Kidney (tissue), 14 donors: ENCODE data around the gene RTRAF. TPM values are rescaled to one million over a fixed set of nuclear protein-coding genes. Genes with fewer than 3 reads are reported as not detected.

Experiments used
- DNase-seq, 5 donors: peaks; one replicate each; pipeline ENCODE4 v3.0.0-alpha.2; 2013 to 2020
- FAIRE-seq: peaks from 2 replicates; lab custom pipeline; 2012; peaks lifted over from hg19 to GRCh38; lab: Jason Lieb, UNC
- H3K27ac ChIP-seq, 2 donors: one replicate each; pipeline ENCODE4 v1.7.0; 2013; ENCODE audit warnings: low read depth in 2 of 2, low read length in 2 of 2, inconsistent platforms in 1 of 2
- H3K27me3 ChIP-seq: one replicate; pipeline ENCODE4 v1.7.1; 2013; ENCODE audit warnings: low read length, inconsistent platforms; ENCODE audit not compliant: control insufficient read depth, insufficient read depth
- H3K36me3 ChIP-seq, 3 donors: one replicate each; pipeline versions ENCODE4 v1.7.0 to v1.7.1; 2013; ENCODE audit warnings: low read length in 3 of 3, control low read depth in 1 of 3, inconsistent platforms in 1 of 3; ENCODE audit not compliant: insufficient read depth in 3 of 3, control insufficient read depth in 2 of 3
- H3K4me1 ChIP-seq, 3 donors: one replicate each; pipeline versions ENCODE4 v1.7.0 to v1.7.1; 2013; ENCODE audit warnings: low read length in 3 of 3, inconsistent platforms in 1 of 3, low read depth in 1 of 3; ENCODE audit not compliant: control insufficient read depth in 2 of 3, insufficient read depth in 2 of 3
- H3K4me3 ChIP-seq, 3 donors: one replicate each; pipeline versions ENCODE4 v1.7.0 to v1.8.1; 2013; ENCODE audit warnings: low read length in 3 of 3, control low read depth in 1 of 3, inconsistent platforms in 1 of 3
- H3K9ac ChIP-seq, 3 donors: one replicate each; pipeline versions ENCODE4 v1.7.0 to v1.7.1; 2013; ENCODE audit warnings: low read length in 3 of 3, control low read depth in 1 of 3, inconsistent platforms in 1 of 3
- H3K9me3 ChIP-seq, 3 donors: one replicate each; pipeline versions ENCODE4 v1.7.0 to v1.7.1; 2013; ENCODE audit warnings: low read length in 3 of 3, control low read depth in 1 of 3, inconsistent platforms in 1 of 3; ENCODE audit not compliant: control insufficient read depth in 2 of 3, insufficient read depth in 1 of 3
- intact Hi-C: fragments of 100-400 bp; cut with DNase I; formaldehyde crosslinking; loops from one replicate; pipeline ENCODE4 v1.11.1; 2022
- polyA plus RNA-seq: library from polyadenylated mRNA; stranded (reverse); fragments of 350-450 nt; fragmentation: Illumina TruSeq; extraction: RNeasy Lipid Tissue Mini Kit (QIAGEN cat#74804); gene quantifications from one replicate; pipeline ENCODE4 v1.2.3, GENCODE V29; 2014; ENCODE audit warnings: low read depth, low replicate concordance; ENCODE audit not compliant: insufficient read depth
- total RNA-seq: library from RNA; stranded (reverse); fragmentation: NEBNext Ultra II Directional; extraction: Animal tissue kit (Norgen Biotek cat#: 25700); gene quantifications from one replicate; pipeline ENCODE4 v1.2.1, GENCODE V29; 2021
- TF ChIP-seq, protein P1 (sequence below): IDR thresholded peaks from 3 replicates; pipeline ENCODE4 v1.5.1; 2012; ENCODE audit warnings: mild to moderate bottlenecking, moderate library complexity, borderline replicate concordance; ENCODE audit not compliant: insufficient read depth; ENCODE audit errors: extremely low read depth
- donor health status: control.
- donor health status: control.
- donor health status: control.
- donor health status: control.
- donor health status: control.
- donor health status: DM: yes; HTN: yes; CAD: no.
- donor health status: Normal renal cell carcinoma (clear cell type).

Gene RTRAF
- total and polyA plus RNA-seq, 2 donors from 2014 or later: 116 to 250 TPM

DNA sequence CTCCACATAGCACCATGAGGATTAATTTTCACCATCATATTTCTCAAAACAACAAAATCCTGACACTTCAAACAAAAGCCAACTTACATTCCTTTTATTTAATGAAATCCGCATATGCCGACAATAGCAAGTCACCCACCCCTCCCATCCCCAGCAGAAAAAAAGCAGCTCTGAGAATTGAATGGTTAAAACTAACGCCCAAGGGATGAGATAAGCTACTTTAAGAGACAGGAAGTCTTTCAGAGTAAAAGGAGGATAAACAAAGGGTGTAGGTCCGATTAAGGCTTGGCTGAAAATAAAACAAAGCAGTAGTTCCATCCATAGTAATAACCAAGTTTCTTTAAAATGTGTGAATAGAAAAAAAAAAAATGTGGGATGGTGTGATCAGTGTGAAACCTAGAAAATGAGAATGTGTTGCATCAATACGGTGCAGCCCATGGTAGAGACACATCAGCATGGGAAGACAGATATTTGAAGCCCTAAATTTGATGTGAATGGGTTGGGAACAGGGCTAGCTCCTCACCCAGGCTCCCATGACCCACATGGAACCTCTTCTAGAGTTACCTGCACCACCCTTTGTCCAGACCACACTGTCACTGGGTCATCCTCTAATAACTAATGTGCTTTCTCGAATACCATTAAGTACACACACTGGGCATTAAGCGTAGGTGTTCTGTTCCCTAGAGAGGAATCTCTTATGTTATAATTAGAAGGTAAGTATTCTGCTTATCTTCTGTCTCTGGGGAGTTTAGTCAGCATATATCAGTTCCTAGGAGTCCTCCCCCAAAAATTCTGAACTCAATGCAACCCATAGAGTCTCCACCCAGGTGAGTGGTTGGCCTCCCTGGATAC lies 31.7 kb downstream of the RTRAF start:
- no peak for FAIRE-seq
- H3K9ac ChIP-seq: no peak overlapping the region
- no peaks in the 10 kb centered on the region for H3K27me3 ChIP-seq
- no peak for DNase-seq
- intact Hi-C loops: no loop called here
- no peak overlapping the region for H3K27ac ChIP-seq
- peaks cover 0 to 12% (median 0%) of the 10 kb centered on the region in 3 donors for H3K4me1 ChIP-seq
- TF ChIP-seq, protein P1, sequence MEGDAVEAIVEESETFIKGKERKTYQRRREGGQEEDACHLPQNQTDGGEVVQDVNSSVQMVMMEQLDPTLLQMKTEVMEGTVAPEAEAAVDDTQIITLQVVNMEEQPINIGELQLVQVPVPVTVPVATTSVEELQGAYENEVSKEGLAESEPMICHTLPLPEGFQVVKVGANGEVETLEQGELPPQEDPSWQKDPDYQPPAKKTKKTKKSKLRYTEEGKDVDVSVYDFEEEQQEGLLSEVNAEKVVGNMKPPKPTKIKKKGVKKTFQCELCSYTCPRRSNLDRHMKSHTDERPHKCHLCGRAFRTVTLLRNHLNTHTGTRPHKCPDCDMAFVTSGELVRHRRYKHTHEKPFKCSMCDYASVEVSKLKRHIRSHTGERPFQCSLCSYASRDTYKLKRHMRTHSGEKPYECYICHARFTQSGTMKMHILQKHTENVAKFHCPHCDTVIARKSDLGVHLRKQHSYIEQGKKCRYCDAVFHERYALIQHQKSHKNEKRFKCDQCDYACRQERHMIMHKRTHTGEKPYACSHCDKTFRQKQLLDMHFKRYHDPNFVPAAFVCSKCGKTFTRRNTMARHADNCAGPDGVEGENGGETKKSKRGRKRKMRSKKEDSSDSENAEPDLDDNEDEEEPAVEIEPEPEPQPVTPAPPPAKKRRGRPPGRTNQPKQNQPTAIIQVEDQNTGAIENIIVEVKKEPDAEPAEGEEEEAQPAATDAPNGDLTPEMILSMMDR: no peak
- H3K9me3 ChIP-seq: no peaks in the 10 kb centered on the region
- peaks cover 0 to 7% (median 0%) of the 10 kb centered on the region in 3 donors for H3K36me3 ChIP-seq
- H3K4me3 ChIP-seq: no peak overlapping the region

DNA sequence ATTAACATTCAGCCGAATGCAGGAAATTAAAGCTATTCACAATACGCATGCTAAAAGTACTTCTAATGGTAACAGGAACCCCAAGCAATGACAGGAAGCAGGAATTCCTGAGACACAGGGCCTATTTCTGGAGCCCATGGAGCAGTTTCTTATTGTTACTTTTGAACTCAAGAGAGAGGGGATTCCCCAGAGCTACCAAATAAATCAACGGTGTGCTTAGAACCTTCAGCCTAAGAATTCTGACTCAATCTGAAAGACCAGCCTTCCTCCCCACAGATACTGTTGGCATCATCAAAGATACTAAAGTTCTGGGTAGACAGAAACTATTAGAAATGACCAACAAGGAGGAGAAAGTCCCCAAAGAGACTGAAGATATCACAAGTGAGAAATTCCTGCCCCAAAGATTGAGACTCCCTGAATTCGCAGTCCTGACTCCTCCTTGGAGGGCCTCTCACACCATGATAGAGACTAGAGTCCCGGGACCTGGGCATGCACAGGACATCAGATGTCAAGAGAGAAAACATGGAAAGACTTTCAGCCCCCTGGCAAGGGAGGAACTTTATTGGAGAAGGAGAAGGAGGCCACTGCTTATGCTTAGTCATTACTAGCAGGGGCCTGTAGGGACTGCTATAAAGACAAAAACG lies 32.7 kb downstream of the RTRAF start:
- intact Hi-C loops: no loop called here
- no peak for FAIRE-seq
- Histone ChIP-seq H3K9me3 (no peaks in the 10 kb centered on the region), H3K27me3 (no peaks in the 10 kb centered on the region), H3K27ac (no peak overlapping the region), H3K36me3 (peaks cover 0 to 7% (median under 1%) of the 10 kb centered on the region in 3 donors), H3K4me1 (peaks cover 0 to 12% (median 0%) of the 10 kb centered on the region in 3 donors), H3K4me3 (no peak overlapping the region), H3K9ac (no peak overlapping the region)
- TF ChIP-seq, protein P1: no peak
- peak in 1 of 5 donors; percentile 50 for DNase-seq

DNA sequence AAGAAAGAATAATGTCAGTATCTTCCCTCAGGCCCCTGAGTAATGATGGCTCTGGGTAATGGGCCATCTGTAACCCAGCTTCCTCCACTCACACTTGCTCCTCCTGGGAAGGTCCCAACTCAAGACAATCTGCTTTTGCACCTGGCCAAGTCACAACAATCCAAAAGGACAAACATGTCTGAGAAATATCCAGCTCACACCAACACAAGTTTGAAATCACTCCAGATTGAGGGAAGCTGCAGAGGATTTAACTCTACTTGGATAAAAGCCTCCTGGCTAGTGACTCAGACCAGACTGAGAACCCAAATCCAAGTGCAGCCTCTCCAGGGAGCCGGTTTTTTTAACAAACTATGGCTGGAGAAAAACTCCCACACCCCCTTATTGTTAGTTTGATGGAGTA lies 34.2 kb downstream of the RTRAF start:
- Histone ChIP-seq H3K9me3 (no peaks in the 10 kb centered on the region), H3K4me1 (peaks cover 0 to 13% (median 0%) of the 10 kb centered on the region in 3 donors)
- intact Hi-C loops: no loop called here

More for the DNA sequence above, 34.2 kb downstream of the RTRAF start:
- Histone ChIP-seq H3K9ac (no peak overlapping the region), H3K36me3 (peaks cover 0 to 4% (median 2%) of the 10 kb centered on the region in 3 donors), H3K27ac (no peak overlapping the region), H3K4me3 (no peak overlapping the region), H3K27me3 (no peaks in the 10 kb centered on the region)
- no peak for FAIRE-seq
- DNase-seq: no peak
- TF ChIP-seq, protein P1: no peak
